ENCODE results near the gene LAMB3.

DNA sequence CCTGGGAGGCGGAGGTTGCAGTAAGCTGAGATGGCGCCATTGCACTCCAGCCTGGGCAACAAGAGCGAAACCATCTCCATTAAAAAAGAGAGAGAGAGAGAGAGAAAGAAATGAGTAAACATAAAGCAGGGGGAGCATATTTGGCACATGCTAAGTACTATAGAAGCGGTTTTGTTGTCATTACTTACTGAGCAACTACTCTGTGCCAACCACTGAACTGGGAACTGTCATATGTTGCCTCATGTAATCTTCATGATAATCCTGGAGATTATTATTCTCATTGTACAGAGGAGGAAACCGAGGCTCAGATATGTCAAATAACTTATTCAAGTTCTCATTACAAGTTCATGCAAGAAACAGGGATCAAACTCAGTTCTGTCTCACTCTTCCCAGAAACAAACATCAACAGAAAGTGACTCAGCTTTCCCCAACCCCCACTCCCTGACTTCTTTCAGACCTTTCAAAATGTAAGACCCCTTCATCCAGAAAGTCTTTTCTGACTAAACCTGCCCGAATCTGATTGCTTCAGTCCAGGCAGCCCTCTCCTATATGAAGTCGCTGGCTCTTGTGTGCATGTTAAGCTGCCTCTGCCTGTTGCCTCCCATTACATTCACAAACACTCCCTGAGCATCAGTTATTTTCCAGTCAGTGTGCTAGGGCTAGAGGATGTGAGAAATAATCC, 23.5 kb downstream of the LAMB3 start:
- TF ChIP-seq YY1 (IDR thresholded peaks at IDR 0.05; ENCODE audit: extremely low read depth, insufficient replicate concordance, low read depth, low read length) (no peak), POLR2AphosphoS5 (IDR thresholded peaks at IDR 0.05; ENCODE audit: low read depth, low read length) (no peak), ELF1 (IDR thresholded peaks at IDR 0.05; ENCODE audit: borderline replicate concordance, low read depth) (no peak), SRF (IDR thresholded peaks at IDR 0.05; ENCODE audit: low read depth) (no peak), CEBPB (IDR thresholded peaks at IDR 0.05; ENCODE audit: low read depth) (no peak), FOSL1 (IDR thresholded peaks at IDR 0.05; ENCODE audit: low read depth) (no peak), POLR2A (IDR thresholded peaks at IDR 0.05; ENCODE audit: borderline replicate concordance, extremely low read depth, insufficient read depth, insufficient read length) (no peak), ZFX (IDR thresholded peaks at IDR 0.05) (no peak)
- TF ChIP-seq, protein P1, sequence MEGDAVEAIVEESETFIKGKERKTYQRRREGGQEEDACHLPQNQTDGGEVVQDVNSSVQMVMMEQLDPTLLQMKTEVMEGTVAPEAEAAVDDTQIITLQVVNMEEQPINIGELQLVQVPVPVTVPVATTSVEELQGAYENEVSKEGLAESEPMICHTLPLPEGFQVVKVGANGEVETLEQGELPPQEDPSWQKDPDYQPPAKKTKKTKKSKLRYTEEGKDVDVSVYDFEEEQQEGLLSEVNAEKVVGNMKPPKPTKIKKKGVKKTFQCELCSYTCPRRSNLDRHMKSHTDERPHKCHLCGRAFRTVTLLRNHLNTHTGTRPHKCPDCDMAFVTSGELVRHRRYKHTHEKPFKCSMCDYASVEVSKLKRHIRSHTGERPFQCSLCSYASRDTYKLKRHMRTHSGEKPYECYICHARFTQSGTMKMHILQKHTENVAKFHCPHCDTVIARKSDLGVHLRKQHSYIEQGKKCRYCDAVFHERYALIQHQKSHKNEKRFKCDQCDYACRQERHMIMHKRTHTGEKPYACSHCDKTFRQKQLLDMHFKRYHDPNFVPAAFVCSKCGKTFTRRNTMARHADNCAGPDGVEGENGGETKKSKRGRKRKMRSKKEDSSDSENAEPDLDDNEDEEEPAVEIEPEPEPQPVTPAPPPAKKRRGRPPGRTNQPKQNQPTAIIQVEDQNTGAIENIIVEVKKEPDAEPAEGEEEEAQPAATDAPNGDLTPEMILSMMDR (IDR thresholded peaks at IDR 0.05 in 2 of 3, conservative IDR thresholded peaks at IDR 0.05 in 1 of 3; ENCODE audit: borderline replicate concordance in 1 of 3, insufficient read depth in 1 of 3, low read depth in 2 of 3, low read length in 2 of 3): no peak
- TF ChIP-seq, protein P2, sequence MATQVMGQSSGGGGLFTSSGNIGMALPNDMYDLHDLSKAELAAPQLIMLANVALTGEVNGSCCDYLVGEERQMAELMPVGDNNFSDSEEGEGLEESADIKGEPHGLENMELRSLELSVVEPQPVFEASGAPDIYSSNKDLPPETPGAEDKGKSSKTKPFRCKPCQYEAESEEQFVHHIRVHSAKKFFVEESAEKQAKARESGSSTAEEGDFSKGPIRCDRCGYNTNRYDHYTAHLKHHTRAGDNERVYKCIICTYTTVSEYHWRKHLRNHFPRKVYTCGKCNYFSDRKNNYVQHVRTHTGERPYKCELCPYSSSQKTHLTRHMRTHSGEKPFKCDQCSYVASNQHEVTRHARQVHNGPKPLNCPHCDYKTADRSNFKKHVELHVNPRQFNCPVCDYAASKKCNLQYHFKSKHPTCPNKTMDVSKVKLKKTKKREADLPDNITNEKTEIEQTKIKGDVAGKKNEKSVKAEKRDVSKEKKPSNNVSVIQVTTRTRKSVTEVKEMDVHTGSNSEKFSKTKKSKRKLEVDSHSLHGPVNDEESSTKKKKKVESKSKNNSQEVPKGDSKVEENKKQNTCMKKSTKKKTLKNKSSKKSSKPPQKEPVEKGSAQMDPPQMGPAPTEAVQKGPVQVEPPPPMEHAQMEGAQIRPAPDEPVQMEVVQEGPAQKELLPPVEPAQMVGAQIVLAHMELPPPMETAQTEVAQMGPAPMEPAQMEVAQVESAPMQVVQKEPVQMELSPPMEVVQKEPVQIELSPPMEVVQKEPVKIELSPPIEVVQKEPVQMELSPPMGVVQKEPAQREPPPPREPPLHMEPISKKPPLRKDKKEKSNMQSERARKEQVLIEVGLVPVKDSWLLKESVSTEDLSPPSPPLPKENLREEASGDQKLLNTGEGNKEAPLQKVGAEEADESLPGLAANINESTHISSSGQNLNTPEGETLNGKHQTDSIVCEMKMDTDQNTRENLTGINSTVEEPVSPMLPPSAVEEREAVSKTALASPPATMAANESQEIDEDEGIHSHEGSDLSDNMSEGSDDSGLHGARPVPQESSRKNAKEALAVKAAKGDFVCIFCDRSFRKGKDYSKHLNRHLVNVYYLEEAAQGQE (IDR thresholded peaks at IDR 0.05; ENCODE audit: low read depth): no peak
- TF ChIP-seq, protein P3, sequence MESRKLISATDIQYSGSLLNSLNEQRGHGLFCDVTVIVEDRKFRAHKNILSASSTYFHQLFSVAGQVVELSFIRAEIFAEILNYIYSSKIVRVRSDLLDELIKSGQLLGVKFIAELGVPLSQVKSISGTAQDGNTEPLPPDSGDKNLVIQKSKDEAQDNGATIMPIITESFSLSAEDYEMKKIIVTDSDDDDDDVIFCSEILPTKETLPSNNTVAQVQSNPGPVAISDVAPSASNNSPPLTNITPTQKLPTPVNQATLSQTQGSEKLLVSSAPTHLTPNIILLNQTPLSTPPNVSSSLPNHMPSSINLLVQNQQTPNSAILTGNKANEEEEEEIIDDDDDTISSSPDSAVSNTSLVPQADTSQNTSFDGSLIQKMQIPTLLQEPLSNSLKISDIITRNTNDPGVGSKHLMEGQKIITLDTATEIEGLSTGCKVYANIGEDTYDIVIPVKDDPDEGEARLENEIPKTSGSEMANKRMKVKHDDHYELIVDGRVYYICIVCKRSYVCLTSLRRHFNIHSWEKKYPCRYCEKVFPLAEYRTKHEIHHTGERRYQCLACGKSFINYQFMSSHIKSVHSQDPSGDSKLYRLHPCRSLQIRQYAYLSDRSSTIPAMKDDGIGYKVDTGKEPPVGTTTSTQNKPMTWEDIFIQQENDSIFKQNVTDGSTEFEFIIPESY (IDR thresholded peaks at IDR 0.05; ENCODE audit: extremely low read depth, insufficient replicate concordance, low read length): no peak
